Endothelial cell of umbilical vein (primary cell): ENCODE data around the gene KRT15.

ENCODE experiments used
- EZH2 ChIP-seq: IDR thresholded peaks from 2 replicates; pipeline ENCODE4 v1.6.1; 2012; ENCODE audit warnings: borderline replicate concordance, low read depth, mild to moderate bottlenecking, moderate library complexity, low read length, inconsistent platforms; ENCODE audit not compliant: severe bottlenecking
- GATA2 ChIP-seq: IDR thresholded peaks from 2 replicates; pipeline ENCODE4 v1.7.0; 2011; ENCODE audit warnings: low read depth, mild to moderate bottlenecking, moderate library complexity, mixed read lengths, low read length; ENCODE audit not compliant: insufficient read length, insufficient read depth
- JUN ChIP-seq: IDR thresholded peaks from 2 replicates; pipeline ENCODE4 v1.6.1; 2011; ENCODE audit warnings: borderline replicate concordance, low read depth; ENCODE audit not compliant: insufficient read length, insufficient read depth
- MYC ChIP-seq: IDR thresholded peaks from one replicate; pipeline ENCODE4 v1.6.1; 2011; ENCODE audit warnings: mild to moderate bottlenecking, low read depth, low read length
- POLR2A ChIP-seq: IDR thresholded peaks from 2 replicates; pipeline ENCODE4 v1.6.1; 2012; ENCODE audit warnings: low read depth, mild to moderate bottlenecking, control low read depth, low read length
- POLR2AphosphoS5 ChIP-seq: IDR thresholded peaks from 2 replicates; pipeline ENCODE4 v1.6.1; 2012; ENCODE audit warnings: low read depth, mild to moderate bottlenecking, control low read depth, low read length, moderate library complexity; ENCODE audit not compliant: insufficient read depth
- TF ChIP-seq, protein P1 (sequence below), 2 donors: IDR thresholded peaks; 1 replicate in 1 of 2; 2 replicates in 1 of 2; pipeline ENCODE4 v1.5.1; 2011; ENCODE audit warnings: low read length in 2 of 2, mild to moderate bottlenecking in 2 of 2, moderate library complexity in 2 of 2, control low read depth in 1 of 2, inconsistent platforms in 1 of 2, low read depth in 1 of 2; ENCODE audit not compliant: insufficient read depth in 1 of 2; ENCODE audit errors: extremely low read depth in 1 of 2

DNA sequence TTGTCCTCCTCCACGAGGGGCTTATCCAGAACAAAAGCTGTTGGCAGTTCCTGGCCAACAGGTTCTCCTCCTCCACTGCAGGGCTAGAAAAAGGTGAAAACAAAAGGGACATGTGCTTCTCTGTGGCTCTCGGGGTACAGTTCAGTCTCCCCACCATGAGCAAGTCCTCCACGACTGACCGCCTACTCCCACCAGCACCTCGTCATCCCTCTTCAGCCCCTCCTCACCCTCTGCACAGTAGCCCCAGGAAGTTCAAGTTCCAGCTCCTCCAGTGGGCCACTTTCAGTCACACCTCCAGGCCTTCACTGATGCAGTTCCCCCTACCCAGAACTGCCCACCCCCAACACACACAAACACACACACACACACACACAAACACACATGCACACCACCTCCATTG, 33.8 kb upstream of the KRT15 start:
- TF ChIP-seq, protein P1, sequence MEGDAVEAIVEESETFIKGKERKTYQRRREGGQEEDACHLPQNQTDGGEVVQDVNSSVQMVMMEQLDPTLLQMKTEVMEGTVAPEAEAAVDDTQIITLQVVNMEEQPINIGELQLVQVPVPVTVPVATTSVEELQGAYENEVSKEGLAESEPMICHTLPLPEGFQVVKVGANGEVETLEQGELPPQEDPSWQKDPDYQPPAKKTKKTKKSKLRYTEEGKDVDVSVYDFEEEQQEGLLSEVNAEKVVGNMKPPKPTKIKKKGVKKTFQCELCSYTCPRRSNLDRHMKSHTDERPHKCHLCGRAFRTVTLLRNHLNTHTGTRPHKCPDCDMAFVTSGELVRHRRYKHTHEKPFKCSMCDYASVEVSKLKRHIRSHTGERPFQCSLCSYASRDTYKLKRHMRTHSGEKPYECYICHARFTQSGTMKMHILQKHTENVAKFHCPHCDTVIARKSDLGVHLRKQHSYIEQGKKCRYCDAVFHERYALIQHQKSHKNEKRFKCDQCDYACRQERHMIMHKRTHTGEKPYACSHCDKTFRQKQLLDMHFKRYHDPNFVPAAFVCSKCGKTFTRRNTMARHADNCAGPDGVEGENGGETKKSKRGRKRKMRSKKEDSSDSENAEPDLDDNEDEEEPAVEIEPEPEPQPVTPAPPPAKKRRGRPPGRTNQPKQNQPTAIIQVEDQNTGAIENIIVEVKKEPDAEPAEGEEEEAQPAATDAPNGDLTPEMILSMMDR (IDR thresholded peaks at IDR 0.05; ENCODE audit: extremely low read depth in 1 of 2, insufficient read depth in 1 of 2, low read depth in 1 of 2, low read length in 2 of 2) = no peak
- no peak for TF ChIP-seq EZH2
- no peak for TF ChIP-seq POLR2AphosphoS5
- no peak for TF ChIP-seq MYC
- TF ChIP-seq POLR2A = no peak
- no peak for TF ChIP-seq GATA2
- no peak for TF ChIP-seq JUN
